Bone marrow (tissue), 2 donors: Measurements from ENCODE around the gene FIP1L1.

Experiments
- DNase-seq, 2 donors: peaks; one replicate each; lab custom pipeline; 2025; lab: John Stamatoyannopoulos, UW

The FIP1L1 gene

GRCh38 chr4:53501561-53501960, 124.1 kb downstream of the FIP1L1 start:
- no peak for DNase-seq

- no peak for DNase-seq
These were observed 124.7 kb downstream of the FIP1L1 start for GRCh38 chr4:53502094-53502493.

GRCh38 chr4:53505947-53506346, 128.5 kb downstream of the FIP1L1 start:
- DNase-seq = no peak

- no peak for DNase-seq
These were observed 129.6 kb downstream of the FIP1L1 start for GRCh38 chr4:53507058-53507457.

- DNase-seq = no peak
These were observed 130.3 kb downstream of the FIP1L1 start for GRCh38 chr4:53507671-53508286.

GRCh38 chr4:53508446-53508845, 131.0 kb downstream of the FIP1L1 start:
- no peak for DNase-seq

GRCh38 chr4:53510321-53510720, 132.9 kb downstream of the FIP1L1 start:
- DNase-seq = no peak
